ENCODE results near the gene RNF113A.
"Not testable (repeated sequence)": the region's sequence is repeated elsewhere in the genome, so short reads cannot be mapped to it uniquely, and the experiment has no call there.

Gene RNF113A

DNA sequence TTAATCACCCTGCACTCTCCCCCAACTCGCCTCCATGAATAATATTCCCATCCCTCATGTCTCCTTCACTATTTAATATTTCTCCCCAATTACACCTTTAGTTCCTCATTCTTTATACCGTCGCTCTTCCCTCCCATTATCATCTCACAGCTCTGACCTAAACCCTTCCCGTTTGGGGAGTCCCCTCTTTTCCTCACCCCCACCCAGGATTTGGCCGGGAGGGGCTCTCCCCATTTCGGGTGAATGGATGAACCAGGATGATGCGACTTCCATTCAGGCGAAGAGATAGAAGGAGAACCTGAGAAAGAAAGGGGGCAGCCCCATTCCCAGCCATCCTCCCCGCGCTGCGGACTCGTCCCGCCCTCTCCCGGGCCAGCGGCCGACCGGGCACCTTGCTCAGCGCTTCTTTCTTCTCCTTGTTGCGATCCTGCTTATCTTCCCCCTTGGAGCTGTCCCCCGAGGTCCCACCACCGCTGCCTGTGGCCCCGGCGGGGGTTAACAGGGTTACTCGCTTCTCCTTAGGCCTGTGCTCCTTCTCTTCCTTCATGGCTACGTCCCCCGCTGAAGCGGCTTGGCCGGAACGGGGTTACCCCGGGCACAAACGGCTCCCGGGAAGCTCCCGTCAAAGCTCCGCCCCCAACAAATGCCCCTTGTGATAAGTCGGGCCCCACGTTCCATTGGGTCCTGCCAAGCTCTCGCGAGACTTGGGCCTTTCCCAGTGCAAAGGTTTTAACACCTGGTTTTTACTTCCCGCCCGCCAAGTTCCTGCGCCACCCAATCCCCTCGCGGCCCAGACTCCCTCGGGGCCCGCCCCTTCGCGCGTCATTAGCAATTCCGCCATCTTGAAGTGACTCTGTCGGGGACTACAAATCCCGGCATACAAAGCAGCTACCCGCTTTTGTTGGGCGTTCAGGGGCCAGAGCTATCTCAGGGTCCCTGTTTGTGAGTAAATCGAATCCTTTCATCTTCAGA, 18.9 kb downstream of the RNF113A start, which contains the start of gene UPF3B:
UPF3B (minus strand) TSS at position 582 of the 972 bp plus-strand sequence; CDS start at position 547, 35 bp downstream.
- in situ Hi-C loops (cut with MboI; ENCODE audit: low sequenced_read_pairs): no loop called here

DNA sequence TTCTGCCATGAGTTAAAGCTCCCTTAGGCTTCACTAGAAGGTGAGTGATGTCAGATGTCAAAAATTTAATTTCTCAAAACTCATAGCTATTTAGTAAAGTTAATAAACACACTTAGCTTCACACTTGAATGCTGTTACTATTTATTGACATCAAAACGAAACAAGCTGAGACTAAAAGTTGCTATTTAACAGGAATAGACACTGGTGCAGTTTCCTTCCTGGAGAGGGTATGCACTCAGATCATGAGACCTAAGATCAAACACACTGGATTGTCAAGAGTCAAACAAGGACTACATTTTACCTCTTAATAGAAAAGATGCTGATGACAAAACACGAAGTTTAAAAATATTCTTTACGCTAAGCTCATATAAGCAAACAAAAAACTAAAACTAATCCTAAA, 37.6 kb downstream of the RNF113A start:
- in situ Hi-C loops (cut with MboI; ENCODE audit: low sequenced_read_pairs): no loop called here

DNA sequence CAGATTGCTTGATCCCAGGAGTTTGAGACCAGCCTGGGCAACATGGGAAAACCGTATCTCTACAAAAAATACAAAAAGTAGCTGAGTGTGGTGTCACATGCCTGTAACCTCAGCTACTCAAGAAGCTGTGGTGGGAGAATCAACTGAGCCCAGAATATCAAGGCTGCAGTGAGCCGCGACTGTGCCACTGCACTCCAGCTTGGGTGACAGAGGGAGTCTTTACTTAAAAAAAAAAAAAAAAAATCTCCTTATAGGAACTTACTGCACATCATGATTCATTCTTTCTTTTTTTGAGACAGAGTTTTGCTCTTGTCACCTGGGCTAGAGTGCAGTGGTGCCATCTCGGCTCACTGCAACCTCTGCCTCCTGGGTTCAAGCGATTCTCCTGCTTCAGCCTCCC, 43.1 kb downstream of the RNF113A start:
- in situ Hi-C loops (cut with MboI; ENCODE audit: low sequenced_read_pairs): no loop called here

DNA sequence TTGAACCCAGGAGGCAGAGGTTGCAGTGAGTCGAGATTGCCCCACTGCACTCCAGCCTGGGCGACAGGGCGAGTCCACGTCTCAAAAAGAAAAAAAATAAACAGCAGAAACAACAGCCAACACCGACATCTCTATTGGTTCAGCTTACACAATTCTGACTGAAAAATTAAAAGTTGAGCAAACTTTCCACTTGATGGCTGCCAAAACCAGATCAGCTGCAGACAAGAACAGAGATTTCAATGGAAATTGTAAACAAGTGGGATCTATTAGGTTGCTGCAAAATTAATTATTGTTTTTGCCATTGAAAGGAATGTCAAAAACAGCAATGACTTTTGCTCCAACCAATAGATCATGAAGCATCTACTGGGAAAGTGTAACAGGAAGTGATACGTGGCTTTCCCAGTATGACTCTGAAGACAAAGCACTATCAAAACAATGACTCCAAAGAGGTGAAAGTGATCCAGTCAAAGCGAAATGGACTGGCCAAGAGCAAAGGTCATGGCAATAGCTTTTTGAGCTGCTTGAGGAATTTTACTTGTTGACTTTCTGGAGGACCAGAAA, 45.1 kb downstream of the RNF113A start:
- in situ Hi-C loops (cut with MboI; ENCODE audit: low sequenced_read_pairs): no loop called here

DNA sequence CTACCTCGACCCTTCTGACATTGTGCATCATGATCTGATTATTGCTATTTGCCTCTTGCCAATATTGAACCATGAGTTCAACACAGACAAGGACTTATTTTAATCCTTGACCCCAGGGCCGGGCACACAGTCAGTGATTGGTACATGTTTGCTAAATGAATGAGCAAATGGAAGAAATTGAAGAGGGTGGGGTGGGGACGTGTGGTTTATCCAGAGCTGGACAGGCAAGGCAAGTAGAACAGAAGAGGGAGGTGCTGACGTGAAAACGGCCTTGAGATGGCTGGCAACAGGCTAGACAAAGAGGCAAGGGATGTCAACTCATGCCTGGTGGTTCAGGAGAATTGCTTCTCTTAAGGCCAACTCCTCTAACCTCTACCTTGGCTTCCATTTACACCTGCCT, 47.3 kb downstream of the RNF113A start:
- in situ Hi-C loops (cut with MboI; ENCODE audit: low sequenced_read_pairs): not testable (repeated sequence)

DNA sequence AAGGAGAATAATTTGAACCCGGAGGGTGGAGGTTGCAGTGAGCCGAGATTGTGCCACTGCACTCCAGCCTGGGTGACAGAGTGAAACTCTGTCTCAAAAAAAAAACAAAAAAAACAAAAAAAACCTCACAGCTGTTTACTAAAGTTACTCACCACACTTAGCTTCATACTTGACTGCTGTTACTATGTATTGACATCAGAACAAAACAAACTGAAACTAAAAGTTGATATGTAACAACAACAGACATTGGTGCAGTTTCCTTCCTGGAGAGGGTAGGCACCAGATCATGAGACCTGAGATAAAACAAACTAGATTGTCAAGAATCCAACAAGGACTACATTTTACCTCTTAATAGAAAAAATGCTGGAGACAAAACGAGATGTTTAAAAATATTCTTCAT, 49.8 kb downstream of the RNF113A start:
- in situ Hi-C loops (cut with MboI; ENCODE audit: low sequenced_read_pairs): not testable (repeated sequence)

Measured in HL-60/S4 treated with phorbol 12-myristate 13-acetate at 8.2 ng/mL for 4 days and 3 days (cell line).